HG03565 (cell line): ENCODE measurements around the gene EXD3.

Experiments
- ATAC-seq: cut with Tn5 transposase; IDR thresholded peaks from one replicate; pipeline ENCODE4 v1.9.1; 2021; ENCODE audit warnings: mild to moderate bottlenecking, moderate library complexity; ENCODE audit not compliant: unreplicated experiment

Gene EXD3

GRCh38 chr9:137433916-137434431 lies 11.0 kb upstream of the EXD3 start:
- no peak for ATAC-seq

- ATAC-seq = no peak
Observed at GRCh38 chr9:137433349-137433915, 10.5 kb upstream of the EXD3 start.

- ATAC-seq = no peak
Observed at GRCh38 chr9:137432687-137433348, 9.9 kb upstream of the EXD3 start.

- ATAC-seq = no peak
Observed at GRCh38 chr9:137431416-137431931, 8.5 kb upstream of the EXD3 start.

GRCh38 chr9:137430723-137431415 lies 7.9 kb upstream of the EXD3 start:
- ATAC-seq = no peak

- no peak for ATAC-seq
Observed at GRCh38 chr9:137429974-137430722, 7.2 kb upstream of the EXD3 start.

GRCh38 chr9:137429546-137429890 lies 6.6 kb upstream of the EXD3 start:
- ATAC-seq = no peak

GRCh38 chr9:137428841-137429545 lies 6.0 kb upstream of the EXD3 start:
- ATAC-seq = no peak

- no peak for ATAC-seq
Observed at GRCh38 chr9:137428311-137428630, 5.3 kb upstream of the EXD3 start.

GRCh38 chr9:137427454-137428310 lies 4.7 kb upstream of the EXD3 start:
- ATAC-seq = no peak

- ATAC-seq = no peak
Observed at GRCh38 chr9:137426018-137426681, 3.2 kb upstream of the EXD3 start.

- peak; percentile 20 for ATAC-seq
Observed at GRCh38 chr9:137423514-137424291, 741 bp upstream of the EXD3 start.

GRCh38 chr9:137421838-137422603 lies 941 bp downstream of the EXD3 start:
- no peak for ATAC-seq

- ATAC-seq = no peak
Observed at GRCh38 chr9:137417161-137418021, 5.6 kb downstream of the EXD3 start.

GRCh38 chr9:137416563-137417151 lies 6.3 kb downstream of the EXD3 start:
- ATAC-seq = no peak

- no peak for ATAC-seq
Observed at GRCh38 chr9:137416006-137416562, 6.9 kb downstream of the EXD3 start.
